Stomach (tissue), 4 donors: ENCODE results near the gene KCNQ4.

Source experiments
- CTCF ChIP-seq, 7 experiments: fragments of 450-650 bp in 4 of 7; fragments of 200-600 bp in 3 of 7; sonication (generic) in 3 of 7; IDR thresholded peaks; one replicate each; pipeline ENCODE4 v1.5.1; 2016 to 2019; ENCODE audit warnings: antibody characterized with exemption in 7 of 7, control low read depth in 2 of 7, mild to moderate bottlenecking in 1 of 7
- EP300 ChIP-seq: sonication (generic); formaldehyde crosslinking; IDR thresholded peaks from one replicate; pipeline ENCODE4 v1.6.1; 2017; ENCODE audit warnings: antibody characterized with exemption
- POLR2A ChIP-seq, 4 donors: fragments of 450-650 bp; IDR thresholded peaks; one replicate each; pipeline ENCODE4 v1.6.1; 2016; ENCODE audit warnings: antibody characterized with exemption in 4 of 4, control low read depth in 2 of 4, mild to moderate bottlenecking in 1 of 4, moderate library complexity in 1 of 4
- POLR2AphosphoS5 ChIP-seq, 3 donors: sonication (generic); formaldehyde crosslinking; IDR thresholded peaks; one replicate each; pipeline ENCODE4 v1.6.1; 2016; ENCODE audit warnings: antibody characterized with exemption in 3 of 3

GRCh38 chr1:40755067-40755466 lies 28.5 kb upstream of the KCNQ4 start:
- no peak for TF ChIP-seq CTCF (IDR thresholded peaks at IDR 0.05)
- TF ChIP-seq EP300 = no peak
- no peak for TF ChIP-seq POLR2AphosphoS5 (IDR thresholded peaks at IDR 0.05)
- TF ChIP-seq POLR2A (IDR thresholded peaks at IDR 0.05) = no peak
